Stimulated activated CD8-positive, alpha-beta memory T cell treated with anti-CD3 and anti-CD28 coated beads, Interleukin-15, amount 100 ng/mL, for 24 hours (primary cell): ENCODE measurements around the gene ZAR1L.

Experiments
- DNase-seq: peaks from one replicate; pipeline ENCODE4 v3.0.0-alpha.2; 2020; ENCODE audit warnings: low read depth

ZAR1L gene

DNA sequence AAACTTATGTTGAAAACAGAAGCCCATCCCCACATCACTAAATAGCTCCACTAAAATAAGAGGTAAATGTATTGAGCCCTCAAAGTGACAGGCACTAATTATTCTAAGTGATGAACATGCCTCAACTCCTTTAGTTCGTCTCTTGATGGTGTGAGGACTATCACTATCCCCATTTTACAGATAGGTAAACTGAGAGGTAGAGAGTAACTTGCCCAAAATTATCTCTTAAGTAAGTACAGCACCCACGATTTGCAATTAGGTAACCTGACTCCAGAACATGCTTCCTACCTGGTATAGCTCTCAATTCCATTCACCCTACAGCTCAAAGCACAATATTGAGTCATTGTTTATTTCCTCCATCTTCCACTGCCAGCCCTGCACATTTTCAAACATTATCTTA is 12.7 kb downstream of the ZAR1L start:
- DNase-seq, result no peak

DNA sequence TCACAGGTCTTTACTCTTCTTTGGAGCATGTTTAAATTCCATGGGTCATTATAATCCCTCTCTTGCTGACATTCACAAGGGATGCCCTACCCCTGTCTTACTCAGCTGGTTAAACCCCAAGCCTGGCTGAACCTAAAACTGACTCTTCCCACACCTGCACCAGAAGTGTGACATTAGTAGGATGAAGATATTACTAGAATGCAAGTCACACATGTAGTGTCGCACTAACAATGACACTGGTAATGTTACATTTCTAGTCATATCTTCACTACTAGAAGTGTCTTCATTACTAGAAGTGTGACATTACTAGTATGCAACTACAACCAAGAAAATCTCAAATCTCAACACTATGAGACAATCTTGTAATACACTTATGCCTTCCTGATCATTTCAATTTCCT is 14.2 kb downstream of the ZAR1L start:
- no peak for DNase-seq

DNA sequence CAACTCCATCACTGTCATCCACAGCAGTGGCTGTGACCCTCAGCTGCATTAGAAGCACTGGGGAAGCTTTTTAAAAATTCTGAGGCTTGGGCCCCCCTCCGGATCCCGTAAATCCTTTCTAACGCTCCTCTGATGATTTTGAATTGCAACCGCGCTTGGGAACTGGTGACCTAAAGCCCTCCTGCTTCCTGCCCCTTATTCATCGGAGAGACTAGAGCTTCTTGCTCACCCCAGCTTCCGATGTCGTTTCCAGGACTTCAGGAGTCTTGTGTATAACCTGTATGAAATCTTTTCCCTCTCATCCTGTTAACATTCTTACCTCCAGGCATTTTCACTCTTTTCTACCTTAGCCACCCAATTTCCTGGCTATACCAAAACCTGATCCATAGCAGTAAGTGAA is 14.8 kb downstream of the ZAR1L start:
- DNase-seq, result no peak

DNA sequence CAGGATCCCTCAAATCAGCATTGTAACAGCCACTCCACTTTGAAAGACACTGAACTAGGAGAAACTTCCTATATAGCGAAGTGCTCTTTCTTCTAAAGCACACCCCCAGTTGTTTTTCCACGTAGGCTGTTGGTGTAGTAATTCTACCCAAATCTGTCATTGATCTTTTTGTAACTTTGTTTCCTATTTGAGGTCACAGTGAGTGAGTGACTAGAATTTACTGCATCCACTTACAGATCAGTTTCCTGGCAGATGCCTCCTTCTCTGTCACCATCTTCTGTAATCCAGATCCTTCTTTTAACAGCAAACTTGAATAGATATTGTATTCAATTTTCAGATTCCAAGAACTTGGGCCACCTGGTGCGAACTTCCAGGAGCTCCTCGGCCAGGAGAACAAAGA is 15.3 kb downstream of the ZAR1L start:
- DNase-seq, result no peak

DNA sequence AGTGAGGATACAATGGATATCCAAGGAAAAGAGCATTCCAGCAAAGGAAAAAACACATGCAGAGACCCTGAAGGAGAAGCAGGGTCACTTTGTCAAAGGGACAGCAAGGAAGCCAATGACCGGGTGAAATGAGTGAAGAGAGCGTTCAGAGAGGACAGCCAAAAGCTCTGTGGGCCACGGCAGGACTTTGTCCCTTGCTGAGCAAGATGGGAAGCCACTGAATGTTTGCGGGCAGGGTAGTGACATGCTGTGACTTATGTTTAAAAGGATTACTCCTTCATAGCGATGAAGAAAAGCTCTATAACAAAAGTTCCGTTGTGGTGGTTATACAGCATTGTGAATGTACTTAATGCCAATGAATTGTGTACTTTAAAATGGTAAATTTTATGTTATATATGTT is 16.5 kb downstream of the ZAR1L start:
- DNase-seq, result no peak

DNA sequence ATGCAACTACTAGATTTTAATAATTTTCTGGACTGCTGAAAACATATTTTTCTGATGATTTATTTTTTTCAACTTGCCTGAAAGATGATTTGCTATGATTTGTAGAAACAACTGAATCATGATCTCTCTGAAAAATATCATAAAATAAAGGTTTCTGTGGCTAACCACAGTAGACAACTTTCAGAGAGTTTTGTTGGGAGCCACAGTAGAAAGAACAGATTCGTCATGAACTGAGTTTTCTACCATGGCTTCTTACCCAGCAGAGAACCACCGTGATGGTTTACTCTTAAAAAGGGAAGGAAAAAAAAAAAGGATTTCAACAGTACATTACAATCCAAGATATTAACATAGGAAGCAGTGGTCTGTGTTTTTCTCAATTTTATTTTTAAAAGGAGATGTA is 18.0 kb downstream of the ZAR1L start:
- DNase-seq, result no peak

DNA sequence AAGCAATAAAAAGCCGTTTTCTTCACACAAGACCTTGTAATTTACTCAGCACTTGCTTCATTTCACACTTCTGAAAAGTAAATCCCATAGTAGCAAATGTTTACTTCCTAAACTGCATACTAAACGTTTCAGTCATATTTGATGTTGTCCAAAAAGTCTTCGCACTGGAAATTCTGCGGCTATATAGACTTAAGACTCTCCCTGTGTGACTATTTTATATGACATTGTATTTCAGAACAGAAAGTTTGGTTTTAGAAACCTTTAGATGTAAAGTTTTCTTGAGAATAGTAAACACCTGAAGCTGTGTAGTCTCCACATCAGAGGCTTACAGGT is 29.6 kb downstream of the ZAR1L start:
- no peak for DNase-seq

DNA sequence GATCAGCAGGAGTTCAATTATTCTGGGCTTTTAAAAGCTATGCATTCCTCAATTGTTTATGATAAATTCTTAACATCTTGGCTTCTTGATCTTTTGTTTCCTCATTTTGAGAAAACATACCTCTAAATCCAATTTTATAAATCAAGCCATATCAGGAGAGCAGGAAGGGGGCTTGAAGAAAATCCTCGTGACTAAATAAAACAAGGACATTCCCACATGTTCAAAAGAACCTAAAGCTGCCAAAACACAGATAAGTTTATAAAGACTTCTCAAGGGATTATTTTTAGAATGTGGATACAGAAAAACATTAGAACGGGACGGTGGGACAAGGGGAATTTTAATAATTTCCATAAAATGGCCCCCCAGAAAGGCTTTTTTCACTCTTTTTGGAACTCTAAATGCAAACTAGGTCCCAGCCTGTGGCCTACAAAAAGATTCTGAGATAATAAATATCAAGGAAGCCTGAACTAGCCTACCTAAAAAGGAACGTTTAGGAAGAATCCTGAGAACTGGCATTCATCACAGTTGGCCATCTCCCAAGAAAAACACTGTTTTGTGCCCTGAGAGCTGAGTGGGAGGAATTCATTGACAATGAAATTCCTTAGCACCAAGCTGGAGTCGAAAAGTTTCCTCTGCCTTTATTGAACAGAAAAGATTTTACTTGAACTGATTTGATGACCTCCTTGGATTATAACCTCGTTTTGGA is 30.1 kb downstream of the ZAR1L start:
- no peak for DNase-seq

DNA sequence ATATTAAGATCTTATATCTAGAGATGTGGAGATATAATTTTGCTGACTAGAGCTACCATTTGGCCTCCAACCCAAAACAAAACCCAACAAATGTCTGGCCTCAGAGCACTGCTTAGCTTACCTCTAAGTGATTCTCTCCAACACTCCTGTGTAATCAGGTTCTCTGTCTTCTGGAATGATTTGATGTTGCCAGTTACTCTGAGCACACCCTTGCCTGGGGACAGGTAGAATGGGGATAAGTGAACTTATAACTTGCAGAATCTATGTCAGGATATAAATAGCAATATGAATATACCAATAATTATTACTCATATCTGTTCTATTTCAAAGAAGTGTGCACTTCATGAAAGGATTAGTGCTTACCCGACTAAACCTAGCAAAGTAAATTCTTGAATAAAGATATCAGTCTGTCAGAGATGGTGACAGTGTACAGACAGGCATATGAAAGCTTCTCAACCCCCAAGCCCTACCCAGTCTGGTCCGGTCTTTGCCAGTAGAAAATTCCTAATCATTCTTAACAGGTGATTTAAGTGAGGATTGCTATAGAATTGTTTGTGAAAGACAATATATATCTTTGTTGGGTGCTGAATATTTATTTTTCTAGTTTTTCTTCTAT is 33.0 kb downstream of the ZAR1L start:
- no peak for DNase-seq

DNA sequence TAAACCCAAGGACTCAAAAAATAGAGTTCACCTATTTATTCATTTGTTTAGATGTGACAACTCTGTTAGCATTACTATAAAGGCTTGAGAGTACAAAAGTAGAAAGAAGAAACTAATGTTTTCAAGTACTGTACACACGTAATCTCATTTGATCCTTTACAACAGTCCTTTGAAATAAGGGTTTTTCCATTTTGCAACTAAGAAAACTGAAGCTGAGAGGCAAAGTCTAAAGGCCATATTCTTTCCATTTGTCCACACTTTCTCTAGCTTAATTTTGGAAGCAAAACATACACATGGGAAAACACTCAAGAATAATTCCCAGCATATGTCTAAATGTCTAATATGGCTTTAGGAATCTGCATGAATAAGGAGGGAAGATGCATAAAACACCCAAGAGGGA is 34.1 kb downstream of the ZAR1L start:
- DNase-seq, result no peak

DNA sequence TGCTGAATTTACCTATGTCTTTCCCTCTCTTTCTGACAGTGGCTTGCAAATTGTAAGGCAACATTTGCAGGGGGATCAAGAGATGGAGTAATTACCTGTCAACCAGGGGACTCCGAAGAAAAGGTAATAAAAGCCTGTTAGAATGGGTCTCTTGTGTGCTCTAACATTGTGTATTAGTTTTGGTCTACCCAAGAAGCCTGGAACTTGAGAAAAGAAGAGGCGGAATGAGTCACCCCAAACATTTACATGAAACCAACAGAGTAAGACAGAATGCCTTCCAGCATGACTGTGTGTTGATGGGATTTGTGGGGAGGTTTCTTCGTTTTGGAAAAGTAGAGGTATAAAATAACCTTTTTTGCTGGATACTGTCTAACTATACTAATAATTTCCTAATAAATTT is 36.7 kb downstream of the ZAR1L start:
- DNase-seq, result no peak

DNA sequence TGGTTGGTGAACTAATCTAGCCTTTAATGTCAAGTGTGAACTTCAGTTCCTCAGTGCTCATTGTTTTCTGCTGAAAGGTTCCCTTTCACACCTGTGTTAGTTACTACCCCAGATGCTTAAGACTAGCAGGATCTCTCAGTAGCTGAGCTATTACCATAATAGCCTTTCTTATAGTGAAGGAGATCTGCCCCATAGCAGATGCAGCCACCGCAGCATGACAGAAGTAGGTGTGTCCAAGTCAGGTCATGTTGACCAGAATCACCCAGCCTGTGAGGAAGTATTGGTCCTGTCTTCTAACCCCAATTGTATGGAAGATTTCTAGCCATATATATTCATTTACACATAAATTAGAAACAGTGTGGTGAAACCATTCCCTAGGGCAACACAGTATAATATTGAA is 37.3 kb downstream of the ZAR1L start:
- no peak for DNase-seq

DNA sequence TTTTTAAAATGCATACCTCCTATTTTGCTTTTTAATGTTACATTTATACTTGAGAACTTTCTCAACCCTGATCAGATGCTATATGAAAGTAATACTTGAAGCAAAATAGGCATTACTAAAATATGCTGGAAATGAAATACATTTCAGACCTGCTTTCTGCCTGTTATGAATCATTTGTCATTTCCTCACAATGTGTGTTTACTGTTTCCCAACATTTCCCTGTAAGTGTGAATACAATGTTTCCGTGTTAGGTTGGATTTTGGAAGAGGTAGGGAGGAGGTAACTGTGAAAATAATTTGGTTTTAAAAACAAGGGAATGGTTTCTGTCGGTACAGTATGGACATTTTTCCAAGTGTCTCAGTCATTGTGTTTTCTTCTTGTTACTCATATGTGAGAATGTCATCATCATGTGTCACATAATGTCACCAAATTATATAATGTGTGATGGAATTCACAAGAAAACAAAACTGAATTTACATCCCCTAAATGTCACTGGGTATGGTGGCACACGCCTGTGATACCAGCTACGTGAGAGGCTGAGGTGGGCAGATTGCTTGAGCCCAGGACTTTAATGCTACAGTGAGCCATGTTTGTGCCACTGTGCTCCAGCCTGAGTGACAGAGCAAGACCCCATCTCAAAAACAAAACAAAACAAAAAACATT is 43.0 kb downstream of the ZAR1L start:
- DNase-seq, result no peak

DNA sequence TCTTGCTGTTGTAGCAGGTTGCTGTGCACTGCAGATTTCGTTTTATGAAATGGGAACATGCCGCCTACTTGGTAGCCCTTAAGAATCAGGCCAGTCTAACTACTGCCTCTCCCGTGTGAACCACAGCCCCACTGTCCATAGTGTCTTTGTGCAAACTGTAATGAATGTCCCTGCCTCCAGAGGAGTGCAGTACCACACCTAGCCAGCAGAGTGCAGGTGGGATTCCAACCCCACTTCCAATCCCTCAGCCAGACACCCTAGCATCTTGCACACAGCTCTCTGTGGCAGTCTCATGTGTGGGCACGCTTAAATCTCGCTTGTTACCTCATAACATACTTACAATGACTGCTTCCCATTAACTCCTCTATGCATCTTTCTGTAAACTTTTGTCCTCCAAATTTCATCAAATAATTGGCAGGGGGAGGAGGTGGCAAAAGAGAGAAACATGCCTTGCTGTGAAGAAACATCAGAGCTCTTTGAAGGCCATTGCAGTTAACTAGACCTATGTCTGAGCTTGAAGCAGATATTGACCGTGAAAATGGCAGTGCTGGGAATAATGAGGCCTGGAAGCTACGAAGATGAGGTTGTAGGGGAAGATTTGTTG is 47.2 kb downstream of the ZAR1L start:
- peak; percentile 6 for DNase-seq

DNA sequence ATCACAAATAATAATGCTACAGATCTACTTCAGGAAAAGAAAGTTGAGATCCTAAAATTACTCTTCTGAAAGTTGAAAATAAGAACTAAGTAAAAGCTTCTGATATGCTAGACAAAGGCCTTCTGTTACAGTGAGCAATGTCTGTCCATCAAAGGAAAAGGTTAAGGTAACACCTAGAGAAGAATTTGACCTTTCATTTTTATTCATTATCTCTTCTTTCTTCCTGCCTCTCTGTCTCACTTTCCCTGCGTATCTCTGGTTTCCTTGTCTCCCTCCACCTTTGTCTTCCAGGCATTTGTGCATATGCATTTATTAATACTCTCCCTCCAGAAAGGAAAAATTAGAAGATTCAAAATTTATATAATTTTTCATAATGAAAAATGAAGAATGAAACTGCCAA is 49.0 kb downstream of the ZAR1L start:
- no peak for DNase-seq

DNA sequence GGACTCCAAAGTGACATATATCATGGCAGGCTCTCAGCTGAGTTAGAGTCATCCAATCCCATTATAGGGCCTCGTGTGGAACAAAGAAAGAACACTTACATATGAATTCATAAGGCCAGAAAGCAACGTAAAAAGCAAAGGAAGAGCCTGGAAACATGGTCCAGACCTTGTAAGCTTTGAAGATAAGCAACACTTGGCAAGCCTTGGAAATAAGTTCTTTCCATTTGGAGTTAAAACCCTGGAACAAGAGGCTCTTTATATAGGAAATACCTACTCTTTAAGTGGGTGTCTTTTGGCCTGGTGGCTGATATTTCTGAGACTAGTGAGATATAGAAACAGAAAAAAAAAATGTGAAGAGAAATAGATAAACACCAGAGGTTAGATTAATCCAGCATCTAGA is 49.4 kb downstream of the ZAR1L start:
- no peak for DNase-seq

DNA sequence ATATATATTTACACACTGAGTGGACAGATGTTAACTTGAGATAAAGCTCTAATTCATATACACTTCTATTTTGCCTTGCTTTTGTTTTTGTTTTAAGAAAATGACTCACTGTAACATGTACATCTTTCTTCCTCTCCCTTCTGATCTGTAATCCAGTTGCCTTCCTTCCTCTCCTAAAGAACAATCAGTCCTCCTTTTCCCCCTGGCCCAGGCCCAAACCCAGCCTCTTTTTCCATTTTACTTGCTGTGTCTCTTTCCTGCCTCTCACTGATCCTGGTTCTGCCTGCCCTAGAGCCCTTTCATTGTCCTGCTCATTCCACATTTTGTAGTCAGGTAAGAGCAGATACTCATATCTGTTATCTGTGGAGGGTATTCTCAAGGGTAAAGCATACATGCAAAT is 50.8 kb downstream of the ZAR1L start:
- DNase-seq, result no peak

DNA sequence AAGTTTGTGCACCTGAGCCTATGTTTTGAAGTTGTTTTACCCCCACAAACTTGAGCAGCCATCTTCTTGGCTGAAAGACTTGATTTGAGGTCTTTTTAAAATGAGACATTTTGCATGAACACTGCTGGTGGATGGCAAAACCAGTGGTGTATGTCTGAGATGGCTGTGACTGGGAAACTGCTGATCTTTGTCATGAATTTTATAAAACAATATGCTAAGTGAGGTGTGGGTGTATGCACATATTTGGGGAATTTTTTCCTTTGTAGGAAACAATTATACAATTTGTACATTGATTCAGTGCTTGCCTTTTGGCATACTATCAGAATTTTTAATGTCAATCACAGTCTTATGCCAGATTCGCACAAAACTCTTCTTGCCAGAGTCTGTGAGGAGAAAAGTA is 52.5 kb downstream of the ZAR1L start:
- DNase-seq, result no peak

DNA sequence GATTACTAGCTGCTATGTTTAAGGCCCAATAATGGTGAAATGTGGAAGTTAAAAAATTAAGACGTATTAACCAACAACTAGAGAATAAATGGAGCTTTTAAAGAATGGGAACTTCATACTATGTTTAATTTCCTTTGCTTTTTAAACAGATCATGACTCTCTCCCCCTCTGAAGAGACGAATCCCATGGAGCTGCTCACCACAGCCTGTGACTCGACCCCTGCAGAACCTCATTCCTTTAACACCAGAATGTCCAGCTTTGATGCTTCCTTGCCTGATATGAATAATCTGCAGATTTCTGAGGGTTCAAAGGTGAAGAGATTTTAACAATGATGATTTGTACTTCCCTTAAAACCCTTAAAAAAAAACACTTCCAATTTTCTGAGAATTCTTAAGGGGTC is 53.0 kb downstream of the ZAR1L start:
- DNase-seq, result no peak

DNA sequence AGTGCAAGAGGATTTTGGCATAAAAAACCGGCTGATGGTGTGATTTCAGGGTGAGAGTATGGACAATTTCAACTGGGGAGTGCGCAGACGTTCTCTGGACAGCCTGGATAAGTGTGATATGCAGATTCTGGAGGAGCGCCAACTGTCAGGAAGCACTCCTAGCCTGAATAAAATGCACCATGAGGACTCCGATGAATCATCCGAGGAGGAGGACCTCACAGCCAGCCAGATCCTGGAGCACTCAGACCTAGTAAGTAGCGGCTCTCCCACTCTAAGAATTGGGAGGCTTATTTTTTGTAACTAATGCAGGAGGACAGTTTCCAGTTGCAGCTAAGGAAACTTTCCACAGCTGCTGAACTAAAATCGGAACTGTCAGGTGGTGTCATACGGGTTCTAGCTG is 53.6 kb downstream of the ZAR1L start:
- DNase-seq, result no peak

DNA sequence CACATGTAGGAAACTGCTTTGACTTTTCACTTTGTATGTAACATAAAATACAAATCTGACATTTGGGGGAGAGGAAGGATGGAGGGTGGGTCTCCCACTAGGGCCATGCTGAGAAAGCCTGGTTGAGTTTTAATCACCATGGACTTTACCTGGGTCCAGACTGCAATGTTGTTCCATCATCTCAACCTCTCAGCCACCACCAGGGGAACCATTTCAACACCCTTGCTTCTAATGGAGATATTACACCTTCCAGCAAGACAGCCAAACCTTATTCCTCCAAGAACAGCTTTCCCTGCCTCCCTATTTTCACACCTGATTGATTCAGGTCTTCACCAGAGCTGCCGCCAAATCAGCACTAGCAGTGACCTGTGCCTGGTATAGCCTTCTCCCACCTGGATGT is 56.0 kb downstream of the ZAR1L start:
- no peak for DNase-seq

DNA sequence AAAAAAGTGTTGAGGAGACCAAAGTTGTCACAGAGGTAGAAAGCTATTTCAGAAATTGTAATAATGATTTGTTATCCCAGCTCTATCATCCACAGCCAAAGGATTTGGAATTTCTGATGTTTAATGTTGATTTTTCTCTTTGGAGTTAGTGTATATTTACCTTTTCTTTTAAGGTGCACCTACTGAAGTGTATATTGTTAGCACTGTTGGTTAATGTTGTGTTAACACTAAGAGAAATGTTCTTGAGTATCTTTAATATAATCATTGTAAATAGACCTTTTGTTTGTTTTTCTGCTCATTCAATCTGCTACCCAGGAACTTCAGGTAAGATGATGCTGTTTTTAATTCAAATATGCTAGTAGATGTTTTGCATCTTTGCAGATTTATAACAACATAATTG is 57.5 kb downstream of the ZAR1L start:
- DNase-seq, result no peak

DNA sequence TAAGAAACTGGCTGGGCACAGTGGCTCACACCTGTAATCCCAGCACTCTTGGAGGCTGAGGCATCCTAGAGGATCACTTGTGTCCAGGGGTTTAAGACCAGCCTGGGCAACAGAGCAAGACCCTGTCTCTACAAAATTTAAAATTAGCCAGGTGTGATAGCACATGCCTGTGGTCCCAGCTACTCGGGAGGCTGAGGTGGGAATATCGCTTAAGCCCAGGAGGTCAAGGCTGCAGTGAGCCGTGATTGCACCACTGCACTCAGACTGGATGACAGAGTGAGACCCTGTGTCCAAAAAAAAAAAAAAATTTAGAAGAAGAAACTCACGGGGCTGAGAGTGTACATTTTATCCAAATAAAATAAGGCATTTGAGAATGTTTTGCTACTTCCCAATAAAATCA is 58.9 kb downstream of the ZAR1L start:
- DNase-seq, result no peak

DNA sequence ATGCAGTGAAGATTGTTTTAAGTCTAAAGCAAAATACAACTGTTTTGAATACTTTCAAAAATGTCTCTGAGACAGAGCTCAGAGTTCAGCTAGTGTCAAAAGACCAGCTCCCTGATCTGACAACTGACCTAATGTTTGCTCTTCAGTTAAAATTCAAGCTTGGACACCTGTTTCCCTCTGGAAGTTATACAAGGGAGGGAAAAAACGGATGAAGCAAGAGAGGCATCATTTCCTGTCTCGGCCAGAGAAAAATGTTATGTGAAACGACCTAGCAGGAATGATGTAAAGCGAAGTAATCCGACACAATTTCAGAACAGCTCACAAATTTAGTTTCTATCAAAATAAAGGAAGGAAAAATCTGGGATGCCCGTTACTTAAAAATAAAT is 59.4 kb downstream of the ZAR1L start:
- no peak for DNase-seq
